ENCODE data around the gene MPST.
"Not testable (repeated sequence)": the region's sequence is repeated elsewhere in the genome, so short reads cannot be mapped to it uniquely, and the experiment has no call there.

DNA sequence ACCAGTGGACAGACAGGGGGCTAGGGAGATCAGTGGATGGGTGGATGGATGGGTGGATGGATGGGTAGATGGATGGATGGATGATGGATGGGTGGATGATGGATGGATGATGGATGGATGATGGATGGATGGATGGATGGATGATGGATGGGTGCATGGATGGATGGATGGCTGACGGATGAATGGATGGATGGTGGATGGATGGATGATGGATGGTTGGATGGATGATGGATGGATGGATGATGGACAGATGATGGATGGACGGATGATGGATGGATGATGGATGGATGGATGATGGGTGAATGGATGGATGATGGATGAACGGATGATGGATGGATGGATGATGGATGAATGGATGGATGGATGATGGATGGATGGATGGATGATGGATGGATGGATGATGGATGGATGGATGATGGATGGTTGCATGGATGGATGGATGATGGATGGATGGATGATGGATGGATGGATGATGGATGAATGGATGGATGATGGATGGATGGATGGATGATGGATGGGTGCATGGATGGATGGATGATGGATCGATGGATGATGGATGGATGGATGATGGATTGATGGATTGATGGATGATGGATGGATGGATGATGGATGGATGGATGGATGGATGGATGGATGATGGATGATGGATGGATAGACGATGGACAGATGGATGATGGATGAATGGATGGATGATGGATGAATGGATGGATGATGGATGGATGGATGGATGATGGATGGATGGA is 52.5 kb downstream of the MPST start:
- TF ChIP-seq POLR2A (IDR thresholded peaks at IDR 0.05; ENCODE audit: low read depth, low read length); POLR2AphosphoS5 (IDR thresholded peaks at IDR 0.05; ENCODE audit: low read depth, low read length); SPI1 (IDR thresholded peaks at IDR 0.05; ENCODE audit: low read depth, low read length); TAF1 (IDR thresholded peaks at IDR 0.05; ENCODE audit: low read depth, low read length); PAX5 (IDR thresholded peaks at IDR 0.05; ENCODE audit: insufficient read depth, low read length, severe bottlenecking); POU2F2 (IDR thresholded peaks at IDR 0.05; ENCODE audit: low read depth, low read length): not testable (repeated sequence)

Measured in GM12891 (cell line).